Stimulated activated CD8-positive, alpha-beta memory T cell treated with anti-CD3 and anti-CD28 coated beads, Interleukin-12 subunit alpha, Interleukin-12 subunit beta, amount 100 ng/mL, for 4 hours (primary cell): ENCODE results near the gene ZNF488.

ENCODE experiments used
- DNase-seq: peaks from one replicate; pipeline ENCODE4 v3.0.0-alpha.2; 2020; ENCODE audit warnings: low read depth

The ZNF488 gene

GRCh38 chr10:47348661-47349470 is 35.2 kb downstream of the ZNF488 start:
- no peak for DNase-seq

- no peak for DNase-seq
Observed at GRCh38 chr10:47348138-47348651, 35.9 kb downstream of the ZNF488 start, which contains the start of gene RBP3. TSS of gene RBP3 (plus strand) at chr10:47348363. CDS start at chr10:47348485, 122 bp downstream.

- no peak for DNase-seq
Observed at GRCh38 chr10:47347303-47347675, 36.8 kb downstream of the ZNF488 start.

- no peak for DNase-seq
Observed at GRCh38 chr10:47346581-47347302, 37.4 kb downstream of the ZNF488 start.

GRCh38 chr10:47344996-47345870 is 38.9 kb downstream of the ZNF488 start:
- DNase-seq = no peak

DNA sequence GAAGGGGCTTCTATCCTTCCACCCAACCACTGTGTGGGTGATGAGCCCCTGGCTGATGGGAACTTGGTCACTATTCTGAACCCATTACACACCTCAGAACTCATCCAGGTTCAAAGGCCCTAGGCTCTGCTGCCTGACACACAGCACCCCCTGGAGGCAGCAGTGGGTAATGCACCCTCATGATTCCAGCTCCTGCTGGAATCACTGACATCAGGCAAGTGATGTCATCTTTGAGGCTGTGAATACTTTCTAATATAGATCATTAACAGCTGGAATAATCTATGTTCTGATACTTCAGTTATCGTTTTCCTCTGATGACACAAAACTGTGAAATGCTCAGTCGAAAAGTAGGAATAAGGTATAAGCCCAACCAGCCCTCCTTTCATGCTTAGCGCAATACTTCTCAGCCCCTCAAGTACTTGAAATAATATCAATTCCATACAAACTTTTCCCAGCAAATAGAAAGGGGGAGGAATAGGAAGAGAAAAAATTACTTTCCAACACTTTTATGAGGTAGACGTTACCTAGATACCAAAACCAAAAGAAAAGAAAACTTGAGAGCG is 43.4 kb downstream of the ZNF488 start:
- DNase-seq = peak; percentile 37

GRCh38 chr10:47339759-47340607 is 44.1 kb downstream of the ZNF488 start:
- no peak for DNase-seq

- DNase-seq = no peak
Observed at GRCh38 chr10:47339186-47339735, 44.8 kb downstream of the ZNF488 start.

DNA sequence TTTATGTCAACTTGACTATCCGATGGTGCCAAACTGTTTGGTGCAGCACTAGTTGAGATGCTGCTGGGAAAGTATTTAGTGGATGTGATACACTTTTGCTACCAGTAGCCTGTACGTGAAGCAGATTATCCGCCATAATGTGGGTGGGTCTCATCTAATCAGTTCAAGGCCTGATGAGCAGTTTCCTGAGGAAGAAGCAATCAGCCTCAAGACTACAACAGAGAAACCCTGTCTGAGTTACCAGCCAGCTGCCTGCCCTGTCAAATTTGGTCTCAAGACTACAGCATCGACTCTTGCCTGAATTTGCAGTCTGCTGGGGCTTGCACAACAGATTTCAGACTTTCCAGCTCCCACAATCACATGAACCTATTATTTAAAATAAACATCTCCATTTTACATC is 46.8 kb downstream of the ZNF488 start:
- no peak for DNase-seq

GRCh38 chr10:47336387-47337134 is 47.5 kb downstream of the ZNF488 start:
- DNase-seq = no peak

DNA sequence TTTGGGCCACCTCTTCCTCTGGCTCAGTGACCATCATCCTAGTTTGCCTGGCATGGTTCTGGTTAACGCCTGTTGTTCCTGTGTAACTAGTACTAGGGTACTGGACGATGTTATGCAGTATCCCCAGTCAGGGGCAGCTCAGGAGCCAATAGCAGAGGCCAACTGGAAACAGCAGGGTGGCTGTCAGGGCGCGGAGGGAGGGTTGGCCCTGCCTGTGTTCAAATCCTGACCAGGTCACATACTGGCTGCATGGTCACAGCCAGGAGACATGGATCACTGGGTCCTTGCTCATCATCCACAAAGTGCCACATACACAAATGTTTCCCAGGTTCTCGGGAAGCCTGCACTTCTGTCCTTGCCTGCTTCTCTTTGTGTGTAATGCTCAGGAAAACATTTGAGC is 48.2 kb downstream of the ZNF488 start:
- no peak for DNase-seq

- no peak for DNase-seq
Observed at GRCh38 chr10:47334466-47335295, 49.4 kb downstream of the ZNF488 start.

- no peak for DNase-seq
Observed at GRCh38 chr10:47333532-47333931, 50.6 kb downstream of the ZNF488 start.

DNA sequence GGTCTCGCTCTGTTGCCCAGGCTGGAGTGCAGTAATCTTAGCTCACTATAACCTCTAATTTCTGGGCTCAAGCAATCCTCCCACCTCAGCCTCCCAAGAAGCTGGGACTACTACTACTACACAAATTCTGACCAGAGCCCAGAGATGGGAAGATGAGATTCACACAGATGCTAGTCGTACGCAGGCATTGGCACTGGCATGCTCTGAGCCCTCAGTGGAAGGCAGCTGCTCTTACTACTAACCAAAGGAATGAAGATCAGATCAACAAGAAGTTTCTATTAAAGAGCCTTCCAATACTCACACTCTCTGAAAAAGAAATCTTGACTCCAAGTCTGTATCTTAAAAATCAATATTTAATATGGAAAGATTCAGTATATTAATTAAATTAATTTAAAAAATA is 51.1 kb downstream of the ZNF488 start:
- no peak for DNase-seq

GRCh38 chr10:47332371-47332770 is 51.7 kb downstream of the ZNF488 start:
- no peak for DNase-seq

DNA sequence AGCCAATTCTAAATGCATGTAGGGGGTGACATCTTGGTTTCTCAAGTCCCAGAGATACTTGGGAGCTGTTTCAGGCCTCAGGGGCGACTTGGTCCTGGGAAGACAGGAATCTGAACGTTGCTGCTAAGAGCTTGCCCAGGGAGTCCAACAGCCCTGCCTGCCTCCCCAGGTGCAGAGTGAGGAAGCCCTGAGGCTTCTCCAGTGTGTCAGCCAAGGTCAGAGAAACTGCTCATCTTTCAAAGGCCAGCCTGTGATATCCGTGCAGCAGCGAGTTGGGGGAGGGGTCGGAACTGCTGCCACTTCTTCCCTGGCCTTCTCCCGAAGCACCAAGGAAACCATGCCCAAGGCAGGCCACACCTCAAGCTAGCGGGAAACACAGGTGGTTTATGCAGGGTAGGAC is 52.1 kb downstream of the ZNF488 start:
- no peak for DNase-seq

DNA sequence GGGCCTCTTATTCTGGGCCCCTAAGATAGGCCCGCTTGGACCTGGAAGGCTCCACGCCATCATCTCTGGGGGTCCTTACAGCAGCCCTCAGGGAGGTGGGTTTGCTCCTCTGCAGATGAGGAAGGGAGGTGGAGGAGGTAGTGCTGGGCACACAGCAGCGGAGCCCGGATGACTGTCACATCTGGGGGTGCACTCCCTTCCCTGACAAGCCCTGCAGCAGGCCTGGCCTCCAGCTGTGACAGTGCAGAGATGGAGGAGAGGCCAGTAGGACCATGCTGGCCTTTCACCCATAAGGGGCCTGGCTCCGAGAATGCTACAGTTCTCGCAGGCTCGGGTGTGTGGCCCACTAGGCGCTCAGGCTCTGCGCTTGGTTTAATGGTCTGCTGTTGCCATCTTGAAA is 52.6 kb downstream of the ZNF488 start:
- no peak for DNase-seq

GRCh38 chr10:47330804-47331203 is 53.3 kb downstream of the ZNF488 start:
- no peak for DNase-seq

- DNase-seq = no peak
Observed at GRCh38 chr10:47330366-47330765, 53.7 kb downstream of the ZNF488 start.
